VCaP (cell line): Measurements from ENCODE around the gene ARGLU1.
"Not testable (repeated sequence)": the region's sequence is repeated elsewhere in the genome, so short reads cannot be mapped to it uniquely, and the experiment has no call there.

ENCODE experiments used
- H3K27ac ChIP-seq: fragments of 450-650 bp; 2 replicates; pipeline ENCODE4 v1.5.1; 2017
- CTCF ChIP-seq: fragments of 450-650 bp; conservative IDR thresholded peaks from 2 replicates; pipeline ENCODE4 v1.5.1; 2017; ENCODE audit warnings: mild to moderate bottlenecking, moderate library complexity

Gene ARGLU1

GRCh38 chr13:106603546-106603945, 35.6 kb upstream of the ARGLU1 start:
- H3K27ac ChIP-seq = no peak overlapping the region
- TF ChIP-seq CTCF = no peak

GRCh38 chr13:106602178-106602577, 34.2 kb upstream of the ARGLU1 start:
- TF ChIP-seq CTCF = no peak
- H3K27ac ChIP-seq = no peak overlapping the region

GRCh38 chr13:106601489-106601888, 33.6 kb upstream of the ARGLU1 start:
- no peak for TF ChIP-seq CTCF
- no peak overlapping the region for H3K27ac ChIP-seq

- H3K27ac ChIP-seq = not testable (repeated sequence)
Observed at GRCh38 chr13:106600798-106601135, 32.8 kb upstream of the ARGLU1 start.

GRCh38 chr13:106599875-106600797, 32.2 kb upstream of the ARGLU1 start:
- TF ChIP-seq CTCF = no peak
- no peak overlapping the region for H3K27ac ChIP-seq

- no peak overlapping the region for H3K27ac ChIP-seq
Observed at GRCh38 chr13:106597749-106598395, 29.9 kb upstream of the ARGLU1 start.

GRCh38 chr13:106597186-106597585, 29.2 kb upstream of the ARGLU1 start:
- no peak for TF ChIP-seq CTCF
- no peak overlapping the region for H3K27ac ChIP-seq

More at GRCh38 chr13:106597749-106598395, 29.9 kb upstream of the ARGLU1 start:
- TF ChIP-seq CTCF = no peak
